NCI-H2227 treated with DMSO at 0.1 percent for 48 hours (cell line): ENCODE results near the gene TSFM.

Experiments used
- DNase-seq: peaks from one replicate; lab custom pipeline; 2025; lab: John Stamatoyannopoulos, UW

TSFM gene

DNA sequence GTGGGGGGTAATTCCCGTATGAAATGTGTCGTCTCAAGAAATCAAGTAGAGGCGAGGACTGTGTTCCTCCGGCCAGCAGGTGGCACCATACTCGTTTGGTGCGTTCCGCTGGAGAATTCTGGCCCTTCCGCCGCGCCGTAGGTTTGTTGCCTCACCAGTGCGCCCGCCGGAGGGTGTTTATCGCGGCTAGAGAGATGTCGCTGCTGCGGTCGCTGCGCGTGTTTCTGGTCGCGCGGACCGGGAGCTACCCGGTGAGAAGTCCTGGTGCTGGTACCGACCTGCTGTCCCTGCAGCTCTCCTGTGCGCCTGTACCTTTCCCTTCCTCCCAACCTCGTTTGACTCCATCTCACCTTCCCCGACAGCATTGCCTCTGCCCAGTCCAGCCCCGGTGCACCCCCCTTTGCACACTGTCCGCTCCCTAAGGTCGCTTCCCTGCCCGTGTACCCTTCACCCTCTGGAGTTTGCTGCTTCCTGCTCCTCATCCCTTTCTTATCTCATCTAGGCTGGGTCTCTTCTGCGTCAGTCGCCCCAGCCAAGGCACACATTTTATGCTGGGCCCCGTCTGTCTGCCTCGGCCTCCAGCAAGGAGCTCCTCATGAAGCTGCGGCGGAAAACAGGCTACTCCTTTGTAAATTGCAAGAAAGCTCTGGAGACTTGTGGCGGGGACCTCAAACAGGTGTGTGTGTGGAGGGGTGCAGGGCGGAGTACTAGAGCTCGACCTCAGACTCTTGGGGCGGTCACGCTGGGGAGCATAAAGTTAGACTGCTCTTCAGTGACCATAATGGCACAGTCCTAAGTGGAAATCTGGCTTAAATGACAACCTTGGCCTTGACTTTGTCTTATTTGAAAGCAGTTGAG lies at the start of gene TSFM:
Gene TSFM (plus strand): TSS at position 180 of the 858 bp plus-strand sequence. CDS start 15 bp downstream, at position 195.
- DNase-seq: peak; percentile 83

DNA sequence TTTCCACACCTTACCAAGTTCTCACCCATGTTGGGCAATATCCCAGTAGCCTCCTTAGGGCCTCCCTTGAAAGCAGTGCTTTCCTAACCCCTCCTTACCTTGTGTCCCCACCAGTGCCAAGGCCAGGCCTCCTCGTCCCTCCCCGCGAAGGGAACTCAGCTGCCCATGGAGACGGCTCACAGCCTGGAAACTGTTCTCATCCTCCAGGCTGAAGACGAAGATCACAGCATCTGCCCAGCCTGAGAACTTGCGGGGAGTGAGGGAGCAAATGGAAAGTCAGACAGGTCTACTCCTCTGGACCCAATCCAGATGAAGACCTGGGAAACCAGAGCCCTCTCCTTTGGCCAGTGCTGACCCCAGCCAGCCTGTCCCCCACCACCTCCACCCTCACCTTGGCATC lies 48.7 kb upstream of the TSFM start:
- no peak for DNase-seq

DNA sequence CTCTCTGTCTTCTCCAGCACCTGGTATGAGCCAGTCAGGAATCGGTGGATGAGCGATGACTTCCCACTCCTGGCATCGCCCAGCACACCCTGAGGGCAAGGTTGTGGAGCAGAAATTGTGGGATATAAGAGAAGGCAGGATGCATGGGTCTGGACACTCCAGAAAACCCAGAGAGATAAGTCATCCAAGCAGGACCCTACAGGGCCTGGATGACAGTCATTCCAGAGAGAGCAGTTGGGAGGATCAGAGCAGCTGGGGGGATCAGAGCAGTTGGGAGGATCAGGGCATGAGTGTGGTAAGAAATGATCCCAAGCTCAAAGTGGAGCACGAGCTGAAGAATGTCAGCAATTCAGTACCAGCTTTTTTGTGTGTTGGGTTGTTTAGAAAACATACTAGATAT lies 48.0 kb upstream of the TSFM start:
- no peak for DNase-seq

DNA sequence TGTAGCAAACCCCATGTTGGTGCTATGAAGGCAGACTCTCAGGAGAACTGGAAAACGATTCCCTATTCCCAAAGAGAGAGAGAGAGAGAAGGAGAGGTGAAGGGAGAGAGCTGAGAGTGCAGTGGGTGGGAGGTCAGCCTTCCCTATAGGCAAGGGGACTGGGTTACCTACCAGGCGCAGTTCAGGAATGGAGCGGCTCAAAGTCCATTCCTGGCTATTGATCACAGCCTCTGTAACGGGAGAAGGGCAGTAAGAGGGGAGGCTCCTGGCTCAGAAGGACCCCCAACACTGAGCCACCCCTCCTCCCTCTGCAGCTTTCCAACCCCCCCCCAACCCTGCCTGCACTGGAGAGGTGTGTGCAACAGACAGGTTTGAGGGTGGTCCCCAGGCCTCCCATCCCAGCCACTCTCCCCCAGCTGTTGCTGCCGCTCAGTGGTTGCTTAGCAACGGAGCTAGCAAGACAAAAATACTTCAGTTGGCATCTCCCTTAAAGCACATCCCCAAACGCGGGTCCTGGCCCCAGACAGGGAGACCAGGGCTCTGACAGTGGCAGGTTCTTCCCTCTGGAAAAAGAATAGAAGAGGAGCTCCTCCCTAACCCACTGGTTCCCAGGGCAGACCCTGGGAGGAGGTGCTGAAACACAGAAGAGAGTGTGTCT lies 47.3 kb upstream of the TSFM start:
- DNase-seq: no peak

DNA sequence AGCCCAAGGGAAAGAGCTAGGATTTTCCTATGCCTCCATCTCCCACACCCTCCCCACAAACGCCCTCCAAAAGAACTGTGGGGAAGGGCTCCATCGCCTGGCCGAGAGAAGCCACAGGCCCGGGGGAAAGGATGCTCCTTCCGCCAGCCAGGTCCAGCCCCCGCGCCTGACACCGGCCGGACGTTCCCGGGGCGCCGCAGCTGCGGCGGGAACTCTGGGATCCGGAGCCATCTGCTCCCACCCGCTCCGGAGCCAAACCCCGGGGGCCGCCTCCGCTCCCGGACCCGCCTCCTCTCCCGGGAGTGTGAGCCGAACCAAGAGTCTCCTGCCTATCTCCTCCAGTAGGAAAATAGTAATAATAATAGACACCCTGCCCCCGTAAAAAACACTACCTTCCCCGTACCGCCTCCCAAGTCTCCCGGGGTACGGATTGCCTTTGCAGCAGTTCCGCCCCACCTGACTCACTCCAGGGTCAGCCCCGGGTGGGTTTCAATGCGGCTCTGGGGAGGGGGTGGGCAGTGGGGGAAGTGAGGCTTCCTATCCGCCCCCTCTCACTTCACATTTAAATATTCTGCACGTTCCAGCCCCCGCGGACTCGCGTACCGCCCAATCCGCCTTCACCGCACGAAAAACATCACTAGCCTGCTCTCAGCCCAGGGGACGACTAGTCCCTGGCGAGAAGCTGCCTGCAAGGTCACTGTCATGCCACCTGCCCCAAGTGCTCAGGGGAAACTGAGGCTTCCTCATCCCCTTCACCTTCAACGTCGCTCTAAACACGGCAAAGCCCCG lies 46.4 kb upstream of the TSFM start:
- DNase-seq: peak; percentile 34

DNA sequence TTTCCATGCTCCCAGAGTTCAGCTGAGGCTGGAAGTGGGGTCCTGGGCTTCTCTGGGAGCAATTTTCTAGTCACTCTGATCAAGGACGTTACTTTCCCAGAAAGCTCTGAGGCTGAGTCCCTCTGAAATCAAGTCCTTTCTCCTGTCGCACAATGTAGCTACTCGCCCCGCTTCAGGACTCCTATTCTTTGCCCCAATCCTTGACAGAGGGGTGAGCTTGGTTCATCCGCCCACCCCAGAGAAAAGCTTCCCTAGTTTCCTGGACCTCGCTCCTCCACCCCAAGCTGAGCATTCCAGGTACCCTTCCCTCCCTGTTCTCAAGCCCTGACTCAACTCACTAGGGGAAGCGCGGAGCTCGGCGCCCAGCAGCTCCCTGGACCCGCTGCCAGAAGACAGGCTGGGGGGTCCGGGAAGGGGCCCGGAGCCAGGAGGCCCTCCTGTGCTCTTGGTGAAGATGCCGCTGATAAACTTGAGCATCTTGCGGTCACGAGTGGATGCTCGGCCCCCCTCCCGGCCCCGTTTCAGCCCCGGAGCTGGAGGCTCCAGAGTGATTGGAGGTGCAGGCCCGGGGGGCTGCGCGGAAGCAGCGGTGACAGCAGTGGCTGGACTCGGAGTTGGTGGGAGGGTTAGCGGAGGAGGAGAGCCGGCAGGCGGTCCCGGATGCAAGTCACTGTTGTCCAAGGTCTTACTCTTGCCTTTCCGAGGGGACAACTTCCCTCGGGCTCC lies 45.7 kb upstream of the TSFM start:
- no peak for DNase-seq

DNA sequence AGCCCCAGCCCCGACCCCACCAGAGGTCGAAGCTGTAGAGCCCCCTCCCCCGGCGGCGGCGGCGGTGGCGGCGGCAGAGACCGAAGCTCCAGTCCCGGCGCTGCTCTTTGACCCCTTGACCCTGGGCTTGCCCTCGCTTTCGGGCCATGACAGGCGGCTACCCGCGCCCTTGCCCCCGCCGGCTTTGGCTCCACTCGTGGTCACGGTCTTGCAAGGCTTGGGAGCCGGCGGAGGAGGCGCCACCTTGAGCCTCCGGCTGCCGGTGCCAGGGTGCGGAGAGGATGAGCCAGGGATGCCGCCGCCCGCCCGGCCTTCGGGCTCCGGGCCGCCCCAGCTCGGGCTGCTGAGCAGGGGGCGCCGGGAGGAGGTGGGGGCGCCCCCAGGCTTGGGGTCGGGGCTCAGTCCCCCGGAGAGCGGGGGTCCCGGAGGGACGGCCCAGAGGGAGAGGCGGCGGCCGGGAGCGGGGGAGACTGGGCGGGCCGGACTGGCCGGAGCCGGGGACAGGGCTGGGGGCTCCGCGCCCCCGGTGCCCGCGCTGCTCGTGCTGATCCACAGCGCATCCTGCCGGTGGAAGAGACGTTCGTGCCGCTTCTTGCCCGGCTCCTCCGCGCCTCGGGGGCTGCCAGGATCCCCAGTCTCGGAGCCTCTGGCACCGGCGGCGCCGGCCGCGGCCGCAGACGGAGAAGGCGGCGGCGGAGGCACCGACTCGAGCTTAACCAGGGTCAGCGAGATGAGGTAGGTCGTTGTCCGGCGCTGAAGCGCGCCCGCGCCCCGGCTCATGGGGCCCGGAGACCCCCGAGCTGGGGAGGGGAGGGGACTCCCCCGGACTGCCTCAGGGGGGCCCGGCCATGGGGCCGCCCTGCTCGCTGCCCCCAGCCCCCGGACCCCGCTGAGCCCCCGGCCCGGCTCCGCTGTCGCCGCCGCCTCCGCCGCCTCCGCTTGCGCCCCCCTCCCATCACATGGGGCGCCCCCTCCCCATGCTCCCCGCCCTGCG lies 44.8 kb upstream of the TSFM start:
- DNase-seq: no peak

DNA sequence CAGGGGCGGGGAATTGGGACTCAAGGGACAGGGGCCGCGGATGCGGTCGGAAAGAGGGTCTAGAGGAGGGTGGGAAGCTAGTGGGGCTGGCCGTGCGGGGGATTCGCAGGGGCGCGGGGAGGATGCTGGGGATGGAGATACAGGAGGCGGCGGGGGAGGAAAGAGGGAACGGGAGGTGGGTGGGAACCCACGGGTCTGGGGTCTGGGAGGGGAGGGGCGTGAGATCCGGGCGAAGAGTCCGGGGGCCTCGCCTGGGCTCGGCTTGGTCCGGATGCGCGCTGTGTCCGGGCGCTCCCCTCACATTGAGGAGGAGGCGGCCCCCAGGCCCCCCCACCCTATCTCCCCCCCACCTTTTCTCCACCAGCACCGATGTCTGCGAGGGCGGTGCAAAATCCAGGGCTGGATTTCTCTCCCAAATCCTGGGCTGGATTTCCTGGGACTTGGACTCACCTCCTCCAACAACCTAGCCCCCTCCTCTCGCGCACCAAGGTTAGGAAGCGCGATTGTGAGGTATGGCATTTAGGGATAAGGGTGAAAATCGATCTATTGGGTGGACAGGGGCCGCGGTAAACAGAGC lies 43.8 kb upstream of the TSFM start, which contains the start of gene AGAP2:
Gene AGAP2 (minus strand): TSS at position 82 of the 577 bp plus-strand sequence. CDS start 496 bp downstream, outside the sequence.
- DNase-seq: peak; percentile 27

DNA sequence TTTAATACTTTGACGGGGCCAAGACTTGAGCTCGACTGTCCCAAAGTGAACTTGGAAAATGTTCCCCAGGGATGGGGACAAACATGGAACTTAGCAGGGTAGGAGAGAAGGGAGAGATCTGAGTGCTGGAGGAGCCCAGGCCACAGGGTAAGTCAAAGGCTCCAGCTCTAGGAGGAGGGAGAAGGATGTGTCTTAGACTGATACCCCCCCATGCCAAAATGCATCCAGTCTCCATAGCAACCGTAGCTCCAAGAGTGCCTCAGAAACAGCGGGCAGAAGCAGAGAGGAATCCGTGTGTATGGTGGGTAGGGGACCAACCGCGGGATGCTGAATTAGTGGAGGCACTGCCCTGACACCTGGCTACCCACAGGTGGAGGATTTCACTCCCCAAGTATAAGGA lies 43.2 kb upstream of the TSFM start:
- DNase-seq: no peak

DNA sequence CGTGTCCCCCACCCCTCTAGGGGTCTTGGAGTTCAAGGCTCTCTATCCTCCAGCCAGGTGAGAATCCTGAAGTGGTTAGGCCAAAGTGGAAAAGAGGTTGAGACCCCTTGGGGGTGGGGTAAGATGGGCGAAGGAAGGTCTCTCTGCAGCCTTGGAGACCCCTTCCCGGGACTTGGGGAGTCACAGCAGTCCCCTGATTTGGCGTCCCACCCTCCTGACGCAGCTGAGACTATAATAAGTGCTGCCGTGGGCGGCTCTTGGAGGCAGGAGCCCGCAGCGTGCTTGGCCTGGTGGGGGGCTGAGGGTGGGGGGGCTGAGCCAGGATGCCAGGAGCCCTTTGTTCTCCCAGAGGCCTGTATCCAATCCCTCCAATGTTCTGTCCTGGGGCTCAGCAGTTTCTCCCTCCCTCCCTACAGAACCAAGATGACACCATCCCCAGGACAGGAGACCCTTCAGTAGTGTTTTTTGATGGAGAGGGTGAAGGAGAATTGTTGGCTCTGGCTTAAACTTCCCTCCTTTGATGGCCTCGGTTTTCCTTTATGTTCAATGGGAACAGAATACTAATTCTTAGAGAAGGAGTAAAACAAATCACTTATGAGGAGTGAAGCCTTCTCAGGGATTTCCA lies 42.6 kb upstream of the TSFM start:
- DNase-seq: no peak

DNA sequence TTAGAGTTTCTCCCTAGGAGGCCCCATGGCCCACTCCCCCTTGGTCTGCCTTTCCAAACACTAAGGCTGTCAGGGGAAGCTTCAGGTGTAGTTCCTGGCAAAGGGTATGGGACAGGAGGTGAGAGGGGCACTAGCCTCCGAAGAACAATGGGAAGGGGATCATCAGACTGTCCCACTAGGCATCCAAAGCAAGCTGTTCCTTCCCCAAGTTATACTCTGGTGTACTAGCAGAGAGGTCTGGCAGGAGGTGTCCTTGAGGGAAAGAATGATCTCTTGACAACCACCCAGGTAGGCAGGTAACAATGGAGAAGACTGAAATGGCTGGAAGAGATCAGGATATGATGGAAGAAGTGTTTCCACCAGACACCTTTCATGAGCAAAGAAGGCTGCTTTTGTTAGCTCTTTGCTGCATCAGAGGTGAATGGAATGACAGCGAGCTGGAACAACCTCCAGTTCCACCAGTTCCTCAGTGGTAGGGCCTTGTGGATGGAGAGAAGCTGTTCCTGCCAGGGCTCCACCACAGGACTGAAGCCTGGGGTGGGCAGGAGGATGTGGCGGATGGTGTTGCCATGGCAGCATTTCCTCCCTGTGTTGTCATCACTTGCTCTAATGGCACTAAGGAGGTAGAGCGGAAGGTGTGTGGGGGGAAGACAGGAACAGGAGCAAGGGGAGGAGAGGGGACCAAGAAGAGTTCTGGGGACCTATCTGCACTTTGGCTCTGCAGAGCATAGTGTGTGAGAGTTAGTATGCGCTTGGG lies 41.8 kb upstream of the TSFM start:
- no peak for DNase-seq

DNA sequence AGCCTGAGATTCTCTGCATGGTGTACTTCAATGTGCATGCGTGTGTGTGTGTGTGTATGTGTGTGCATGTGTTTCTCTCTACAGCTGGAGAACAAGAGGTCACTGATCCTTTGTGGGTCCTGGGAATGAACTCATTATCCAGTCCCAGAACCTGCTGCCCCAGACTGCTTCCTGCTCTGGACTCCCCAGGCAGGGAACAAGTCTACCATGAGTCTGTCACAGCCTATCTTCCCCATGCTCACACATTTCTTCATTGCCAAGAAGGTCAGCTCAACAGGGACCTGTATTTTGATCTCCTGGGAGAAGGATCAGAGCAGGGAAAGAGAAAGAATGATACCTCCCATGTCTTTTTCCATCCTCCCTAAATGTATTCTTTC lies 41.2 kb upstream of the TSFM start:
- no peak for DNase-seq

DNA sequence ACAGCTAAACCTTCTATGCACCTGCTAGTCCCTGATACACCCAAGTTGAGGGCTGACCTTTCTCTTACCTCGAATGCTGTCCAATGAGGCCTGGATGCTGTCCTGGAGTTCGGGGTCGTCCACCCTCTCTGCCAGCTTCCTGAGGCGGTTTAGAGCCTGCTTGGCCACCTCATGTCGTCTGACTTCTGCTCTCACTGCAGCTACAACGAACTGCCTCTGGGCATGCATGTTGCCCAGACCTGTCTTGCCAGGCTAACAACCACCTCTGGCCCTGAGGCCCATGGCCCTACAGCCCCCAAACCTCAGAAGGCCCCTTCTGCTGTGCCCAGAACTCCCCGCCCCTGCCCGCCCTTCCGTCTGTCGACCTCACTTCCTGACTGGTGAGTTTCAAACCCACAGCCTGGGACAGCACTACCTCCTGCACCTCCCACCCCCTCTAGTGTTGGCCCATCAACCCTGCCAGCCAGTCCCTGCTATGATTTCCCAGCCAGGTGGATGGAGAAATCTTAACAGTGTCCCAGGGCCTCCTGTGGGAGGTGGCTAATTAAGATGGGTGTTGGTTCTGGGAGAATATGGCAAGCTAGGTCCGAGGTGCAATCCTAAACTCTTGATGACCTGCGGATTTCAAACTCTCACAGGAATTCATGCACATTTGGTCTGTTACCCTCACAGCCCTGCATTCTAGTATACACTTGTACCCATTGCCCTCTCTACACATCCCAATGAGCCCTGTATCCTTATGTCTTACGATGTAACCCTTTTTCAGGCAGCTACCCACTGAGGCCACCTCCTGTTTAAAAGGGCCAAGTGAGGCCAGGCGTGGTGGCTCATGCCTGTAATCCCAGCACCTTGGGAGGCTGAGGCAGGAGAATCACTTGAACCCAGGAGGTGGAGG lies 40.5 kb upstream of the TSFM start:
- DNase-seq: no peak

DNA sequence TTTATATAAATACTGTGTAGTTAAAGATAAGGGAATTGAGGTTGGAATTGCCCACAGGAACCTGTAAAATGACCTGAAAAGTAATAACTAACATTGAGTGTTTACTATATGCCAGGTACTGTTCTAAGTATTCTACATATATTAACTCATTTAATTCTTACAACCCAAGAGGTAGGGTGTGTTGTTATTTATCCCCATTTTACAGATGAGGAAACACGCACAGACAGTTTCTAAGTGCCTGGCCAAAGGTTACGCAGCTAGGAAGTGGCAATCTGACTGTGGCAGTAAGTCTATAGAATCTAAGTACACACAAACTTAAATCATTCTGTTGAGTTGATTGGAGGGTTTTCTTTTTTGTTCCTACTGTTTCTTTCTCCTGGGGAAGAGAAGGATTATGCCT lies 38.8 kb upstream of the TSFM start:
- no peak for DNase-seq

DNA sequence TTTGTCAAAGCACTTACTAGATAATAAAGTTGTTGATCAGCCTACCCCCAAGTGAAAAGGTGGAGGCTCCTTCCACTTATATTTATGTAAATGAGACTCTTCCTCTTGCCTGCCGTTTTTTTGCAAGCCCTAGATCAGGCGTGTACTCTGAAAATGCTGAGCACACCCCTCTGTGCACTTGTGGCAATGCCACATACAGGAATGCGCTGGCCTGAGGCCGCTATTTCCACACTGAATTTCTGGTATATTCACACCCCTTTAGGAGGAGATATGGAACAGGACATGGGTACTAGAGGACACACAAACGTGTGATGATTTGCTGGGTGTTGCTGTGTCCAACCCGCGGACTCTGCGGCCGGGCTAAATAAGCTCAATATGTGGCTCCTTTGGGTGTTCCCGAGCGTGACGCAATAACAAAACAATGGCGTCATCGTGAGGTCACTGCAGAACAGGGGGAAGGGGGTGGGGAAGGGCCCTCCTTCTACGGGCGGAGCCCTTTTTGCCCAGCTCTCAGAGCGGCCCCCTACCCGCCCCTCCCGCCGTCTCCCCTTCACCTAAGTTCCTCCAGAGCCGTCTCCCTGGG lies 38.3 kb upstream of the TSFM start:
- DNase-seq: peak; percentile 92

DNA sequence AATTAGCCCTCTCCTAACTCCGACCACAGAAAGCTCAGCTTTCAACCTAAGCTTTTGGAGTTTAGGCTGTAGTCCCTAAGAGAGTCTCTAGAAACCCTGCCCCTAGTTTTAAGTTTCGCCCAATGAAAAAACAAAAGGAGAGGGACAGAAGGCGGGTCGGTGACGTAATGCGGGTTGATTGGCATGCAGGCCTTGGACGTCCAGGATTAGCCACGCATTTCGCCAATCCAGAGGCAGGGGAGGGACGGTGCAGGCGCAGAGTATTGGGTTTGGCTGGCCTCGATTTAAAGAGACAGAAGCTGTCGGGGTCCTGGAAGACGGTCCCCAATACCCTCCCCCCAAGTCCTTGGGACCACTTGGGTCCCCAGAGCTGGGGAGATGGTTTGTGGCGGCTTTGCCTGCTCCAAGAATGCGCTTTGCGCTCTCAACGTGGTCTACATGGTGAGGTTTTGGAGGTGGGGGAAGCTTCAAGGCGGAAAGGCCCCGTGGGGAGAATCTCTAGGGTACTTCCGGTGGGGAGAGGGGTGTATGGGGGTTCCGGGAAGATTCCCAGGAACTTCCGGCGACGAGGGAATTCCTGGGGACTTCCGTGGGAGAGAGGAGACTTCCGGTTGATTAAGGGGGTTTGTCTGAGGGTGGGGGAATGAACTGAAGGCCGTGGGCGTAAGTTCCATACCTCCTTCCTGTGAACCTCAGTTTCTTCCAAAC lies 37.7 kb upstream of the TSFM start, which contains the start of gene TSPAN31:
Gene TSPAN31 (plus strand): TSS at position 263 of the 708 bp plus-strand sequence. CDS start 116 bp downstream, at position 379.
- DNase-seq: peak; percentile 94

DNA sequence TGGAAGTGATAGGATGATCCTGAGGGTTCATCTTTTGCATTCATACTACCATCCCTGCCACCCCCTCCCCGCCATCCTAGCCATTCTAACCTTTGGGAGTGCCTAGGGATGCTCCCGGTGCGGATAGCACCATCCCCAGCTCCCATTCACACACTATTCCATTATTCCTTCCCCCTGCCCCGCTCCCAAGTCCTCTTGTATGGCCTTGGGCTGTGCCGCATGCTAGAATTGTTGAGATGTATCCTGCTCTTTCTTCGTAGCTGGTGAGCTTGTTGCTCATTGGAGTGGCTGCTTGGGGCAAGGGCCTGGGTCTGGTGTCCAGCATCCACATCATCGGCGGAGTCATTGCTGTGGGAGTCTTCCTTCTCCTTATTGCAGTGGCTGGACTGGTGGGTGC lies 37.1 kb upstream of the TSFM start:
- no peak for DNase-seq
